NCI-H82 treated with DMSO at 0.1 percent for 48 hours (cell line): ENCODE measurements around the gene SLC35G6.
A peak's percentile ranks its signal among the peaks of the same experiment; 100 is the strongest.

Source experiments
- DNase-seq: peaks from one replicate; lab custom pipeline; 2025; ENCODE audit not compliant: unreplicated experiment; lab: John Stamatoyannopoulos, UW

Gene SLC35G6

DNA sequence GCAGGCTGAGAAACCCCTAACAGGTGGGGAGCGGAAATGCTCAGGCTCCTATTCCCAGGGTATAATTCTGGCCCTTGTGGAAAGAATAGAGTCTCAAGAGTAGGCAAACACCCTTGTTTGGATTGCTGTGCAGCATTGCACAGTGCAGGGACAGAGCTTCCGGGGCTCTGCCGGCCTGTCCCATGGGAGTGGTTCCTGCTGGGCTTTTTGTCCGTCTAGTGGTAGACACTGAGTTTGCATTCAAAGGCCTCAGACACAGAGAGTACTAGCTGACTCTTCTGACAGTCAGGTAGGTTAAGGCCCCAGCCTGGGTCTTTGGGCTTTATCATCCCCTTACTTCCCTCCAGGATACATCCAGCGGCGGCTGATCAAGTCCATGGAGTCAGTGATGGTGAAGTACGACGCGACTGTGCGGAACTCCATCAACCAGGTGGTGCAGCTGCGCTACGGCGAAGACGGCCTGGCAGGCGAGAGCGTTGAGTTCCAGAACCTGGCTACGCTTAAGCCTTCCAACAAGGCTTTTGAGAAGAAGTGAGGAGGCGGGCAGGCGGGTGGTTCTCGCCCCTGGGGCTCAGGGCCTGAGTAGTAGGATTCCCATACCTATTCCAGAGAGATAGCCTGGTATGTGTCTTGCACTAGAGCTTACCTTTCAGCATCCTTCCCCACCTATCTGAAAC is 21.1 kb downstream of the SLC35G6 start:
- no peak for DNase-seq

DNA sequence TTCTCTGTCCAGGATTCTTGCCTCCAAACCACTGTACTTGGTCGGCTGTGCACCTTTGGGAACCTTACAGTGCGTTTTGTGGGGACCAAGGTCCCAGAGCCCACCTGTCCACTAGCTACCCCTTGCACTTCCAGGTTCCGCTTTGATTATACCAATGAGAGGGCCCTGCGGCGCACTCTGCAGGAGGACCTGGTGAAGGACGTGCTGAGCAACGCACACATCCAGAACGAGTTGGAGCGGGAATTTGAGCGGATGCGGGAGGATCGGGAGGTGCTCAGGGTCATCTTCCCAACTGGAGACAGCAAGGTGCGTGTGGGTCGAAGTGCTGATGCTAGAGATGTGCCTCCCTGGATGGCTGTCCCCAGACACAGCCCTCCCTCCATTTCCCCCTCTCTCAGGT is 21.7 kb downstream of the SLC35G6 start:
- DNase-seq: no peak

- no peak for DNase-seq
Measured at GRCh38 chr17:7503521-7503920, 22.3 kb downstream of the SLC35G6 start.

GRCh38 chr17:7508145-7508544 is 26.9 kb downstream of the SLC35G6 start:
- DNase-seq: no peak

GRCh38 chr17:7508846-7509245 is 27.6 kb downstream of the SLC35G6 start:
- DNase-seq: no peak

- DNase-seq: no peak
Measured at GRCh38 chr17:7509937-7510336, 28.7 kb downstream of the SLC35G6 start.

DNA sequence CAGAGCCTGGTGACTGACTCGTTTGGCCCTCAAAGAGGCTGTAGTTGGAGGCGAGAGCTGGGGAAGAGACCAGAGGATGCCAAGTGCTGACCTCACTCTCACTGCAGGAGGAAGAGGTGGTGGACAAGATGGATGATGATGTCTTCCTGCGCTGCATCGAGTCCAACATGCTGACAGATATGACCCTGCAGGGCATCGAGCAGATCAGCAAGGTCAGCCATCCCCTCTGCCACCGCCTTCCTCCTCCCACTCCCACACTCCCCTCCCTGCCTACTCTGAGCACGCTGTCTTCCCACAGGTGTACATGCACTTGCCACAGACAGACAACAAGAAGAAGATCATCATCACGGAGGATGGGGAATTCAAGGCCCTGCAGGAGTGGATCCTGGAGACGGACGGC is 29.9 kb downstream of the SLC35G6 start:
- no peak for DNase-seq

GRCh38 chr17:7512105-7512504 is 30.9 kb downstream of the SLC35G6 start:
- no peak for DNase-seq

DNA sequence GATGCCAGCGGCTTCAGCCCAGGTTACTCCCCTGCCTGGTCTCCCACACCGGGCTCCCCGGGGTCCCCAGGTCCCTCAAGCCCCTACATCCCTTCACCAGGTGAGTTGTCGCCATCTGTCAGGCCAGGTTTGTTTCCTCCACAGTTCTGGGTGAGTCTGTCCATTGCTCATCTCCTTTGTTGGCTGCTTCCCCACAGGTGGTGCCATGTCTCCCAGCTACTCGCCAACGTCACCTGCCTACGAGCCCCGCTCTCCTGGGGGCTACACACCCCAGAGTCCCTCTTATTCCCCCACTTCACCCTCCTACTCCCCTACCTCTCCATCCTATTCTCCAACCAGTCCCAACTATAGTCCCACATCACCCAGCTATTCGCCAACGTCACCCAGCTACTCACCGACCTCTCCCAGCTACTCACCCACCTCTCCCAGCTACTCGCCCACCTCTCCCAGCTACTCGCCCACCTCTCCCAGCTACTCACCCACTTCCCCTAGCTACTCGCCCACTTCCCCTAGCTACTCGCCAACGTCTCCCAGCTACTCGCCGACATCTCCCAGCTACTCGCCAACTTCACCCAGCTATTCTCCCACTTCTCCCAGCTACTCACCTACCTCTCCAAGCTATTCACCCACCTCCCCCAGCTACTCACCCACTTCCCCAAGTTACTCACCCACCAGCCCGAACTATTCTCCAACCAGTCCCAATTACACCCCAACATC is 31.7 kb downstream of the SLC35G6 start:
- DNase-seq: no peak

- no peak for DNase-seq
Measured at GRCh38 chr17:7513850-7514419, 32.7 kb downstream of the SLC35G6 start.

- no peak for DNase-seq
Measured at GRCh38 chr17:7515911-7516610, 34.8 kb downstream of the SLC35G6 start.

DNA sequence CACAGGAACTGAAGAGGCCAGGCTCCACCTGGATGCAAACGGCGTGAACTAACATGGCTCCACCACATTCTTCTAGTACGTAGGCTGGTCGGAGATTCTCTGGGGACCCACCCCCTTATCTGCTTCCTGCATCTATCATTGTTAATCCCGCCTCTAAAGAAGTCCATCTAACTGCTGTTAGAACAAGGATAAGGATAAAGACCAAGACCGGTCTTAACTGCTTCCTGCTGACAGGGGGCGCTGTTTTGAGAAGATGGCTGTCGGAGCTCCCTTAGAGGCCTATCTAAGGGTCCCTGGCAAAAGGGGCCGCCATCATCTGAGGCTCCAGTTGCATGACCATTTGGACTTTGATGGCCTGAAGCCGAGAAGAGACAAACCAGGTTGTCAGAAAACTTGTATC is 41.8 kb downstream of the SLC35G6 start:
- DNase-seq: peak; percentile 48

DNA sequence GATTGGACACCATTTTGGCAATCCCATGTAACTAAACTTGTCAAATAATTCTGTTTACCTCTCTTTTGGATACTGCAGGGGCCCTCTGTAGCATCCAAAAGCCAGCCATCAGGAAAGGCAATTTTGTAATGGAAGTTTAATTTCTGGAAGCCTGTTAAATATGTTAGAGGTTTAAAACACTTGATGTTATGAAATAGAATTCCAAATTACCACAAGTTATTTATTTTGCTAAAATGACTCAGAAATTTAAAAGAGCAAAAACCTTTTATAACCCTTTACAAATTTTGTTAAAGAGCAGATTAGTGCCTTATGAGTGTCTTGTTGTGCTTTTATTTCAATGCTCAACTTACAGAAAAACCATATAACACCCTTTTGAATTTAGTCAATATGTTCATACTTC is 47.6 kb downstream of the SLC35G6 start:
- DNase-seq: no peak

GRCh38 chr17:7530023-7530900 is 49.0 kb downstream of the SLC35G6 start:
- DNase-seq: no peak
